GM04504 (cell line): ENCODE data around the gene TALDO1.

Source experiments
- DNase-seq: peaks from one replicate; pipeline ENCODE4 v3.0.0-alpha.2; 2012; ENCODE audit warnings: low read depth

Gene TALDO1

GRCh38 chr11:799641-800316, 52.5 kb downstream of the TALDO1 start:
- no peak for DNase-seq

GRCh38 chr11:800473-800872, 53.2 kb downstream of the TALDO1 start:
- no peak for DNase-seq

DNA sequence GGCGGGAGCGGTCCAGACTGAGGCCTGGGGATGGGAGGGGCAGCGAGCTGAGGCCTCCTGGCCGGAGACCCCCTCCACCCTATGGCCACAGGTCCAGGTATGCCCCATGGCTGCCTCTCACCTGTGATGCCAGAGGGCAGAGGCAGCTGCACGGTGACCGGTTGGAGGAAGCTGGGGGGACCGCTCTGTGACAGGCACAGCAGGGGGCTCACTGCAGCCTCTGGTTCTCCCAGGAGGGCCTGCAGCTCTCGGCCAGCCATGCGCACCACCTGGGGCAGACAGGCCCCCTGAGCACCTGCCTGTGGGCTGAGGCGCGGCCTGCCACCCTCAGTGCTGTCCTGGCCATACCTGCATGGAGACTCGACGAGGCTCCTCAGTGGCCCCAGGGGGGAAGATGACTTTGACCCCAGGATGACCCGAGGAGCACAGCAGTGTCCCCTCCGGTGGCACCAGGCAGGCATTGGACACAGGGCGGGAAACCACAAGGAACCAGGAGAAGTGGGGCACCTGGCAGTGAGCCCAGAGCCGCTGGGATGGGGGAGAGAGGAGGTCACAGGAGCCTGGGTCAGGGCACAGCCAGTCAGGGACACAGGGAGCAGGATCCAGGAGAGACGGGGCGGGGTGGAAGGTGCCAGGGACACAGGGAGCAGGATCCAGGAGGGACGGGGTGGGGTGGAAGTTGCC, 54.0 kb downstream of the TALDO1 start:
- DNase-seq: no peak

GRCh38 chr11:802018-802617, 54.9 kb downstream of the TALDO1 start:
- no peak for DNase-seq

DNA sequence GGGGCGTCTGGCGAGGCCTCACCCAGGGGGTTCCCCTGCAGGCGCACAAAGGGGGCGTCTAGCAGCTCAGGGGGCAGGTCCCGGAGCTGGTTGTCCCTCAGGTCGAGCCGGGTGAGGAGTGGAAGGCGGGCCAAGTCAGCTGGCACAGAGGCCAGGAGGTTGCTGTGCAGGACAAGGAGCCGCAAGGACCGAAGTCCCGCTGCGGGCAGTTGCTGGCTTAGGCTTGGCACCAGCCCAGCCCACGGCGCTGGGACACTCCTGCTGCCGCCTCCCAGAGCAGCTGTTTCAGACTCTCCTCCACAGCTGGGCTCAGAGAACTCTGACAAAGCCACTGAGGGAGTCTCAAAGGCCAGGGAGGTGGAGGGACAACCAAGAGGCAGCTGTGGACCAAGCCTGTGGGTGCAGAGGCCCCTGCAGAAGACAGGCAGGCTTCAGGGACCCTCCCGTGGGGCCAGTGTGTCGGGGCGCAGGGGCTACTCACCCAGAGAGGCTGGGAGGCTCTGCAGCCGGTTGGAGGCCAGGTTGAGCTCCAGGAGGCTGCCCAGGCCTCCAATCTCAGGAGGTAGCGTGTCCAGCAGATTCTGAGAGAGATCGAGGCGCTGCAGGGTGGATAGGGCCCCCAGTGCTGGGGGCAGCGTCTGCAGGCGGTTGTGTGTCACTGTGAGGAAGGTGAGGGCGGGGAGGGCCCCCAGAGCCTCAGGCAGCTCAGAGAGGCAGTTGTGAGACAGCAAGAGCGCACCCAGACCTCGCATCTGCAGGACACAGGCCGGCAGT, 55.6 kb downstream of the TALDO1 start:
- DNase-seq: no peak

DNA sequence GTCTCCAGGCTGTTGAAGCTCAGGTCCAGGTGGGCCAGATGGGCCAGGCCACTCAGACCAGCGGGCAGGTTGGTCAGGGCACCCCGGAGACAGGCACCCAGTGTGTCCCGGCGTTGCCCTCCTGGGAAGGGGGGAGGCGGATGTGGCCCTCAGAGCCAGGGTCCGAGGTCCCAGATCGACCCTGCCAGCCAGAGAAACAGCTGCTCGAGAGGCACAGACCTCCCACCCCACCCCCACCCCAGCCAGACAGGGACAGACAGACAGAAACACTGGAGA, 56.1 kb downstream of the TALDO1 start:
- DNase-seq: no peak

DNA sequence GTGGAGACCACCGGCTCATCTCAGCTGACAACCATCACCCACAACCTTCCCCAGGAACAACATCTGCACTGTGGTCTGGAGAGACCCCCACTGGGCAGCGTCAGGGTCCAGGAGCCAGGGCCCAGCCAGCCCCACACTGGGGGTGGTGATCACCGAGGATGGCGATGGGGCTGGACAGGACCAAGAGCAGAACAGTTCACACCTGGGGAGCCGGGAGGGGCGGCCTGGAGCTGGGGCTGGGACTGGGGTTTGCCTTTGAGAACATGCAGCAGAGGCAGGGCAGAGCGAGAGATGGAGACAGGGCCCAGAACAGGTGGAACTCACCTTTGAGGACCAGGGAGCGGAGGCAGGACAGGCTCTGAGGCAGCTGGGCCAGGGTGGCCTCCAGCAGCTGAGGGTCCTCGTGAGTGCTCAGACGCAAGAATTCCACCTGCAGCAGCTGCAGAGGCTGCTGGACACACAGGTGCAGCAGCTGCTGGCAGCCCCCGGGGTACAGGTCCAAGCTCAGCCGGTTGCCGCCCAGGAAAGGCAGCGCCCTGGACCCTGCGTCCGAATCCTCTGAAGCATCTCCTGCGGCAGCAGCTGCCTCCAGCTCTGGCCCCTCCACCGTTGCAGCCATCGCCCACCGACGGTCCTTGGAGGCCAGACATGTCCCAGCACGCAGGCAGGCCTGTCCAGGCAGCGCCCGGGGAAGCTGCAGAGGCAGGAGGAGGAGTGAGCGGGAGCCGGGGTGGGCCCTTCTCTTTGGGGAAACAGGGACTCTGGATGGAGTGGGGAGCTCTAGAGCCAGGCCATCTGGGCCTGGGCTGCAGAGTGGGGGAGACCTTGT, 56.7 kb downstream of the TALDO1 start:
- DNase-seq: no peak

GRCh38 chr11:804599-804964, 57.3 kb downstream of the TALDO1 start:
- no peak for DNase-seq

DNA sequence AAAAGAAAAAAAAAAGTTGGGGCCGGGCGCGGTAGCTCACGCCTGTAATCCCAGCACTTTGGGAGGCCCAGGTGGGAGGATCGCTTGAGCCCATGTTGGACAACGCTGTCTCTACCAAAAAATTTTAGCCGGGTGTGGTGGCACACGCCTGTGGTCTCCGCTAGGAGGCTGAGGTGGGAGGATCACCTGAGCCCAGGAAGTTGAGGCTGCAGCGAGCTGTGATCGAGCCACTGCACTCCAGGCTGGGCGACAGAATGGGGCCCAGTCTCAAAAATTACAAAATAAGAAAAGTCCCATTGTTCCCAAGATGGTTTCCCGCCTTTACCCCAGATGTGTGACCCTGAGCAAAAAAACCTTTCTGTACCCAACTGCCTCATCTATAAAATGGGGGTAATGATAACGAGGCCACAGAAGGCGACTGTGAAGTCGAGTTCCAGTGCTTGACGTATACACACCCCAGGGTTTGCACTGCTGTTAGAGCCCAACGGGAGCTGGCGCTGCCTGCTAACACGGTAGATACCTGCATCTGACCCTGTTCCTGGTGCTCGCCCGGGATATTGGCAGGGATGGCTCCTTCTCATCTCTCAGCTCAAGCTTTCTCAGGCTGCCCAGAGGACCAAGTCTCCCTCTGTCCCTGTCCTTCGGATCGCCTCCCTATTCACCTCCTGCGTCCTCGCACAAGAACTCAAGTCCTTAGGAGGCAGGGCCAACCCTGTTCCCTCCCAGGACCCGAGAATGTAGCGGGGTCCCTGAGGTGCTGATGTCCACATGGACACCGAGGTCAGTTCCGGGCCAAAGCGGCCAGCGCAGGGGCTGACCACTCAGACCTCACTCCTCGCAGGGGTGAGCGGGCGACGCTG, 61.4 kb downstream of the TALDO1 start:
- DNase-seq: peak; percentile 65

DNA sequence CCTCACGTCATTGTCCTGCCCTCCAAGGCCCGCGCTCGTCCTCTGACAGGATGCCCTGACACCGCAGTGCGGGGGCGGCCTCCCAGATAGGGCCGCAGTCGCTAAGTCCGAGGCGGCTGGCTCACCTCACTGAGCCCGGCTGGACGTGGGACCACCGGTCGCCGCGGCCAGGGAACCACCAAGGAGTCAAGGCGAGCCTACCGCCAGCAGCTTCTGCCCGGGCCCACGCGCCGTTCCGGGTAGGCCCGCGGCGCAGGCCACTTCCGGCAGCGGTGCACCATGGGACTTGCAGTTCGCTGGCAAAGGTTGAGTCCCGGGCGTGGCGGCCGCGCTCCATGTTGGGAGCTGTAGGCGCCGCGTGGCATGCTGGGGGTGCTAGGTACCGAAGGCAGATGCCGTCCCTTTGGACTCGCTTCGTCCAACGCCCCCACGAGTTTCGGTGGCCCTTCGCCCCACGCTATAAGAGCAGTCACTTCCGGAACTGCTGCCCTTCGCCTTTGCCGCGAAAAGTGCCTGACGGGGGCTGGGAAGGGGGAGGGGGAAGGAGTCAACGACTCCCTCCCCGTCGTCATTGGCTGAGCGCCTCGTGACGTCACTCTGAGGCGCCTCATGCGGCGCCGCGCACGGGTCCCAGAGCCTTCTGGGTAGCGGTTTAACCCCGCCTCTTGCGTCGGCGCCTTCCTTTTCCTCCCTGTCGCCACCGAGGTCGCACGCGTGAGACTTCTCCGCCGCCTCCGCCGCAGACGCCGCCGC, 62.2 kb downstream of the TALDO1 start, which contains the start of gene RPLP2:
Gene RPLP2, plus strand, starts transcription at position 681 of the 753 bp plus-strand sequence. CDS start 268 bp downstream, outside the sequence.
- DNase-seq: peak; percentile 94

DNA sequence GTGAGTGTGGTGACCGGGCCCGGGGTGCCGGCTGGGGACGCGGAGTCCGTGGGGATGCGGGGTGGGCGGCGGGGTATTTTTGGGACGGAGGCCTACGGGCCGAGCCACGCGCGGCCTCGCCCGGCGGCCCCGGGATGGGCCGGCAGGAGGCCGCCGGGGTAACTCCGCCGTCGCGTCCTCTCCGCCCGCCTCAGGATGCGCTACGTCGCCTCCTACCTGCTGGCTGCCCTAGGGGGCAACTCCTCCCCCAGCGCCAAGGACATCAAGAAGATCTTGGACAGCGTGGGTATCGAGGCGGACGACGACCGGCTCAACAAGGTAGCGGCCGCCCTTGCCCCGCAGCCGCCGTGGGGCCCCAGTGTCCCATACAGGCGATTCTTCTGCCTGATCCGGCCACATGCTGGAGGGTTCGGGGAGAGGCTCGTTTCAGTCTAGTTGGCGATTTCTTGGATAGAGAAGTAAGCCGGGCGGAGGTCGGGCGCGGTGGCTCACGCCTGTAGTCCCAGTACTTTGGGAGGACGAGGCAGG, 62.8 kb downstream of the TALDO1 start:
- no peak for DNase-seq

DNA sequence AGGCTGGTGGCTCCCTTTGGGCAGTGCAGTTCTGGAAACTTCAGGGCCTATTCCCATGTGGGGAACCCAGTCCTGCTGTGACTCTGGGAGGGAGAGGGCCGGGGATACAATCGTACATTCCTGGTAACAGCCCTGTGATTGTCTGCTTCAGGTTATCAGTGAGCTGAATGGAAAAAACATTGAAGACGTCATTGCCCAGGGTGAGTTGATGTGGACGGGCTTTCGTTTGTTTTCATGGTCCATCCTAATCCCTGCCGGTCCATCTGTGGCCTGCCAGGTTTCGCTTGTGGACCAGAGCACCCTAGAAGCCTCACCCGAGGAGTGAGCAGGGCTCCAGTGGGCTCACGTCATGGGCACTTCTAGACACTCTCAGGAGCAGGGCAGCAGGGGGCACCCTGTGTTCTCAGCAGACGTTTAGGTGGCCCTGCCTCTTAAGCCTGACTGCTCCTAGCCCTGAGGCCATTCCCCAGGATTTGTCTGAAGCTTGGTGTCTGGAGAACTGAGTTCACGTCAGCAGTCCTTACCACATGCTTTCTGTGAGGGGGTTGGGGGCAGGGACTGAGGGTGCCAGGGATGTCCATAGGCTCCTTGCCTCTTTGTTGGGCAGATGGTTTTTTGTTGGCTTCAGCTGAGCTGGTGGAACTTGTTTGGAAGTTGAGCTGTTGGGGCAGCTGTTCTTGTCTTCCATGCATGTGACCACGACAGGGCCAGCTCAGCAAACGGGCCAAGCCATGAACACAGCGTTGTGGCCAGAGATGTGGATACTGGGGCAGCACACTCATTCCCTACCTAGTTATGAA, 64.4 kb downstream of the TALDO1 start:
- no peak for DNase-seq

- no peak for DNase-seq
Observed at GRCh38 chr11:812390-812789, 65.1 kb downstream of the TALDO1 start.

DNA sequence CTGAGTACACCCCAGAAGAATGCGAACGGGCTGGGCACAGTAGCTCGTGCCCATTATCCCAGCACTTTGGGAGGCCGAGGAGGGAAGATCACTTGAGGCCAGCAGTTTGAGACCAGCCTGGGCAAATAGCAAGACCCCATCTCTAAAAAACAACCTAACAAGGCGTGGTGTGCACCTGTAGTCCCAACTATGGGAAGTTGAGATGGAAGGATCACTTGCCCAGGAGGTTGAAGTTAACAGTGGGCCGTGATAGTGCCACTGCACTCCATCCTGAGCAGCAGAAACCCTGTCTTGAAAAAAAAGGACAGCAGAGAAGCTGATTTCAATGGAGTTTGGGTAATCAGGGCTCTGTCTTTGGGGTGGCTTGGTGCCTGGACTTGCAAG, 65.8 kb downstream of the TALDO1 start:
- no peak for DNase-seq

DNA sequence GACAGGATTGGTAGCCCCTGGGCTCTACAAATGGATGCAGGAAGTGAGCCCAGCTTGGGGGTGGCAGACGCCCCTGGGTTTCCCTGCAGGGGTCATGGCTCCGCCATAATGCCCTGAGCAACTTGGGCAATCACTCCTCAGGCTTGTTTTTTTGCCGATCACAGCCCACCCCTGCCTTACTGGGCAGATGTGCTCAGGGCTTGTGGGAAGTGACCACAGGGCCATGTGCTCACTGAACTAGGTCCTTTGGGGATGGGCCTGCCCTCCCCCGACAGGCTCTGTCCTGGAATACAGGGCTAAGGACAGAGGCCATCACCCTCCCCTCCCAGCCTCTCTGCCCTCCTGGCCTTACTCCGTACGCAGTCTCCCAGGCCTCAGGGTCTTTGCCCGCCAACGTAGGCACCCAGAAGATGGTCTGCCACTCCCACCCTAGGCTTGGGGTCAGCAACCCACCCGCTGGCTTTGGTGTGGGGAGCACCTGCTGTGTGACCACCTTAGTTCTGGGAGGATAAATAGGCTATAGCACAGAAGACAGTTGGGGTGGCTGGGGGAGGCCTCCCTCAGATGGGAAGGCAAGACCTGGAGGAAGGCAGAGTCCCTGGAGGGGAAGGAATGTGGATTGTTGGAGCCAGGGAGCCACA, 66.3 kb downstream of the TALDO1 start:
- DNase-seq: no peak
